OCI-LY7 (cell line): Measurements from ENCODE around the gene CHMP1A.

Source experiments
- CTCF ChIP-seq: fragments of 200-600 bp; sonication (generic); conservative IDR thresholded peaks from 2 replicates; pipeline ENCODE4 v1.5.1; 2014; ENCODE audit warnings: mild to moderate bottlenecking, antibody characterized with exemption, low read length, moderate library complexity, mixed read lengths
- EZH2phosphoT487 ChIP-seq: fragments of 200-600 bp; sonication (generic); IDR thresholded peaks from 2 replicates; pipeline ENCODE4 v1.6.1; 2018; ENCODE audit warnings: low read depth, borderline replicate concordance, mild to moderate bottlenecking, mixed run types, antibody characterized with exemption, low read length, moderate library complexity, mixed read lengths

- no peak for TF ChIP-seq CTCF
- no peak for TF ChIP-seq EZH2phosphoT487
Observed at GRCh38 chr16:89615176-89615575, 42.3 kb downstream of the CHMP1A start.
